D721Med (cell line): ENCODE measurements around the gene TBCC.

Experiments
- DNase-seq: peaks from one replicate; pipeline ENCODE4 v3.0.0; 2011; ENCODE audit warnings: low spot score; ENCODE audit not compliant: insufficient read length
- FAIRE-seq: peaks from 2 replicates; lab custom pipeline; 2011; peaks lifted over from hg19 to GRCh38; lab: Jason Lieb, UNC
- CTCF ChIP-seq: IDR thresholded peaks from 2 replicates; pipeline ENCODE4 v1.5.1; 2012; ENCODE audit warnings: mild to moderate bottlenecking, control low read depth; ENCODE audit not compliant: insufficient read depth; ENCODE audit errors: missing control alignments

The TBCC gene

GRCh38 chr6:42769836-42770235 lies 23.9 kb upstream of the TBCC start:
- FAIRE-seq (no peak), DNase-seq (no peak)
- no peak for TF ChIP-seq CTCF

- DNase-seq (no peak), FAIRE-seq (no peak)
- no peak for TF ChIP-seq CTCF
These were observed 23.1 kb upstream of the TBCC start for GRCh38 chr6:42769051-42769450.

GRCh38 chr6:42766163-42766670 lies 20.3 kb upstream of the TBCC start:
- no peak for DNase-seq
- TF ChIP-seq CTCF, result no peak
- no peak for FAIRE-seq

- FAIRE-seq (no peak), DNase-seq (no peak)
- TF ChIP-seq CTCF, result no peak
These were observed 19.2 kb upstream of the TBCC start for GRCh38 chr6:42764911-42765648.

GRCh38 chr6:42762950-42763349 lies 17.0 kb upstream of the TBCC start:
- peak; percentile 84 for FAIRE-seq
- TF ChIP-seq CTCF, result no peak
- DNase-seq, result peak; percentile 58

GRCh38 chr6:42762426-42762859 lies 16.5 kb upstream of the TBCC start:
- DNase-seq, result no peak

More at GRCh38 chr6:42762426-42762859, 16.5 kb upstream of the TBCC start:
- TF ChIP-seq CTCF, result no peak
- FAIRE-seq, result no peak
